HG03103 (cell line): ENCODE measurements around the gene EPRS1.
A peak's percentile ranks its signal among the peaks of the same experiment; 100 is the strongest.

Source experiments
- ATAC-seq: cut with Tn5 transposase; IDR thresholded peaks from one replicate; pipeline ENCODE4 v1.9.1; 2021; ENCODE audit warnings: low read depth; ENCODE audit not compliant: unreplicated experiment

The EPRS1 gene

DNA sequence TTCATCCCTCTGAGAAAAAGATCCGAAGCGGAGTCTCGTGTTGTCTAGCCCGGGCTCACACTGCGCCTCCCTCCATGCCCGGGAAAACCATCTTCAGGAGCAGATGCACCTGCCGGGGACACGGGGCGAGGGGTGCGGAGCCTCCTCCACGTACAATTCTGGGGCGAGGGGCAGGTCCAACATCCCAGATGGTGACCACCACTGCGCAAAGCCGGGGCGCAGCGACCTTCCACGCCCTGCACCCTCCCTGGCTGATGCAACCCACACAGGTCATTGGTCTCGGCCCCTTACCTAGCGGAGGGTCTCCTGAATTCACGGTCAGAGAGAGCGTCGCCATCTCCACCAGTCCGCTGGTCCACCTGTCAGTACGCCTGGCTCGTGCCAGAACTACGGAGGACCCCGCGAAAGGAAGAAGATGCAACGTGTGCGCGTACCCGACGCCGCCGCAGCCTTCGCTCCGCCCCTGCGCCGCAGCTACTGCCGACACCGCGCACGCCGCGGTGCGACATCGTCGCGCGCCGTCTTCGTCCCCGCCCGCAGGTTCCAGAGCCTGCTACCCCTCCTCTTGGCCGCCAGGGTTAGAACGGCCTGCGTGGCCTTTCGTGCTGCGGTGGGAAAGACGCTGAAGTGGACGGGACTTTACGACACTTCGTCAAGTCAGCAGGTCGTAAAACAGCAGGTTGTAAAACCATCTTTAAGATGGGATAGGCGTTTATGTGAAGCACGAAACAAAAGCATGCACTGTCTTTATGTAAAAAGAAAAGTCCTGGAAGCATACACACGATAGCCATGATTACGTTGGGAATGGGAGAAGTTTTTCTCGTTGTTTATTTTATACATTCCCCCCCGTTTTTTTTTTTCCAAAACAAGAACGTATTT is at the start of gene EPRS1:
TSS of gene EPRS1 (minus strand) at position 454 of the 879 bp plus-strand sequence. CDS start at position 337, 117 bp downstream.
- peak; percentile 98 for ATAC-seq

- peak; percentile 55 for ATAC-seq
These were observed 48.0 kb upstream of the EPRS1 start, which contains the start of gene IARS2 for GRCh38 chr1:220094016-220094911. TSS of gene IARS2 (plus strand) at chr1:220094132. CDS start at chr1:220094217, 85 bp downstream.

DNA sequence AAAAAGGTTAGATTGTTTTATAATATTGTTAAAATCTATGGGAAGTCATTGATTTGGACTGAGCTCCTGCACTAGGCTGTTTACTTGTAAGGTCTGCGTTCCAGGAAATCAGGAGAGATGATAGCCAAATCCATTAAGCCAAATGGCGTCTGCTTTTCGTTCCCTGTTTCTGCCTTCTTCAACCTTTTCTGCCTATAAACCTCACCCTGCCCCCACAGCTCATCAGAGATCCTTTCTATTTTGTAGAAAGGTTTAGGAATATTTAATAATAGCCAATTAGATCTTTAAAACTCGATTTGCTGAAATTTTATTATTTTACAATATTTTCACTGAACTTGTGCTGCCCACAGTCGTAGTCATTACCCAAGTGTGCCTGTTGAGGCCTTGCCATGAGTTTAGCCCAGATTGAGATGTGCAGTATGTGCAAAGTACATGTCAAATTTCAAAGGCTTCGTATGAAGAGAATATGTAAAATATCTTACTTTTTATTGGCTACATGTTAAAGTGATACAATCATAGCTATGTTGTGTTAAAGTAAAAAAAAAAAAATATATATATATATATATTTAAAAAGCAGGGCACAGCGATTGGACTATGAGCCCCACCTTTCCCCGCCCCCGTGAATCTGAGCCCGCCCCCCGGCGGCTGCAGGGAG is 47.2 kb upstream of the EPRS1 start:
- ATAC-seq: peak; percentile 5

- ATAC-seq: no peak
These were observed 46.4 kb upstream of the EPRS1 start for GRCh38 chr1:220092694-220093093.

GRCh38 chr1:220089650-220090556 is 43.6 kb upstream of the EPRS1 start, which contains the start of gene BPNT1:
TSS of gene BPNT1 (minus strand) at chr1:220089788. CDS start at chr1:220079846, 9,942 bp downstream.
- ATAC-seq: peak; percentile 45

DNA sequence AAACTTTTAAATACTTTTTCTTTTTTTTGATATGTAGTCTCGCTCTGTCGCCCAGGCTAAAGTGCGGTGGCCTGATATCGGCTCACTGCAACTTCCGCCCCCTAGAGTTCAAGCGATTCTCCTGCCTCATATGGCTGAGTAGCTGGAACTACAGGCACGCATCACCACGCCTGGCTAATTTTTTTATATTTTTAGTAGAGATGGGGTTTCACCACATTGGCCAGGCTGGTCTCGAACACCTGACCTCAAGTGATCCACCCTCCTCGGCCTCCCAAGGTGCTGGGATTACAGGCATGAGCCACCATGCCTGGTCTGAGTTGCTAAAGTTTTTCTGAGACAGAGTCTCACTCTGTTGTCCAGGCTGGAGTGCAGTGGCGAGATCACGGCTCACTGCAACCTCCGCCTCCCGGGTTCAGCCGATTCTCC is 40.0 kb upstream of the EPRS1 start:
- peak; percentile 42 for ATAC-seq

- no peak for ATAC-seq
These were observed 38.2 kb upstream of the EPRS1 start for GRCh38 chr1:220084460-220084859.

GRCh38 chr1:220077887-220078286 is 31.6 kb upstream of the EPRS1 start:
- no peak for ATAC-seq

DNA sequence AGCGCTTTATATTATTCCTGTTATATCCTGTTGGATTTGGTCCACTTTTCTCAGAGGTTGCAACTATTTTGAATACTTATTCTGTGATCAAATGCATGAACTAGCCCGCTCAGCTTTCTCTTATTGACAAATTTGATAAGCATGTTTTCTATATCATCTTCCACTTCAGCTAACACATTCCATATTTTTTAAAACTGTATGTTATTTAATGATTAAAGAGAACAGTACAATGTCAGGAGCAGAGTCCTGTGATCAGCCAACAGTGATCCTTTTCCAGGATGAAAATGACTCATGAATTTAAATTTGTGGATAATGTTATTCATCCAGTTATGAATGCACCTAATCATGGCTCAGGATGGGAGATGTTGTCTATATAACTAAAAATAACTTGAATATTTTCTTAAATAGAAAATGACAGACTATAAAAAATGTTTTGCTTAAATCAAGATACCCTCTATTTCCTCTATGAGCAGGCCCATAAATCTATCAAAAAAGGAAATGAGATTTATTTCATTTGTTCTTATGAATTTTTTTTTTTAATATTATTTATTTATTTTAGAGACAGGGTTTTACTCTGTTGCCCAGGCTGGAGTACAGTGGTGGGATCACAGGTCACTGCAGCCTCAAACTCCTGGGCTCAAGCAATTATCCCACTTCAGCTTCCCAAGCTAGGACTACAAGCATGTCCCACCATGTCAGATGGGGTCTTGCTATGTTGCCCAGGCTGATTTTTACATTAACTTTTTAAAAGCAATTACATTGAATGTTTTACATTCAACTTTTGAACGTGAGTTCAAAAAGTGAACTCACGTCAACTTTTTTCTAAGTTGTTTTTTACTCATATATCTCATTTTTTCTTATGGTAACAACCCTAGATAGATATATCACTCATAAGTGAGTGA is 30.8 kb upstream of the EPRS1 start:
- ATAC-seq: no peak

- no peak for ATAC-seq
These were observed 21.2 kb upstream of the EPRS1 start for GRCh38 chr1:220067269-220068204.

- no peak for ATAC-seq
These were observed 16.3 kb upstream of the EPRS1 start for GRCh38 chr1:220062629-220063028.

- ATAC-seq: no peak
These were observed 14.6 kb upstream of the EPRS1 start for GRCh38 chr1:220060876-220061275.

- no peak for ATAC-seq
These were observed 10.1 kb upstream of the EPRS1 start for GRCh38 chr1:220056374-220056773.

GRCh38 chr1:220045356-220046051 is 801 bp downstream of the EPRS1 start:
- no peak for ATAC-seq

DNA sequence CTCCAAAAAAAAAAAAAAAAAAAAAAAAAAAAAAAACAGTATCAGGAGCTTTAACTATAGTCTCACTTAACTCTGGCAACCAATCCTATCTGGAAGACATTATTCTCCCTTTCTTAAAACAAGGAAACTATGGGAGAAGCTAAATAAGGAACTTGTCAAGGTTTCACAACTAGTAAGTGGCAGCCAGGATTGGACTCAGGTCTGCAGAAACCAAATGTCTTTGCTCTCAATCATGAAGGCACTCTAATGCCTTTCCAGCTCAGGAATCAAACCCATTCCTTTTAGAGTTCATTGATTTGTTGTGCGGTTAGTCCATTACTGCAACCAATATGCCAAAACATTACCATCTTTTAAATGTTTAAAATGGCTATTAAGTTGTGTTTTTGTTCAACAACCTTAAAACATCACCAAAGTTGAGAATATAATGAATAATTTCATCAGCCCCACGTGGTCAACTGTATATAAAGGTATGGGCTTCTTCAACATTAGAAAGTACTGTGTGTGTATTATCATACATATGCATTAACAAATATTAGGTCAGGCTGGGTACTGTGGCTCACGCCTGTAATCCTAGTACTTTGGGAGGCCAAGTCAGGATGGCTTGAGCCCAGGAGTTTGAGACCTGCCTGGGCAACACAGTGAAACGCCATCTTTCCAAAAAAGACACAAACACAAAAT is 1.5 kb downstream of the EPRS1 start:
- ATAC-seq: no peak

- no peak for ATAC-seq
These were observed 2.7 kb downstream of the EPRS1 start for GRCh38 chr1:220043646-220044045.
